Body of pancreas (tissue), 4 donors: Measurements from ENCODE around the gene CBL. TPM values are rescaled to one million over a fixed set of nuclear protein-coding genes. Genes with fewer than 3 reads are reported as not detected.

Source experiments
- ATAC-seq: fragments of 150-250 bp; one replicate; pipeline ENCODE4 v1.9.1; 2016
- DNase-seq, 4 donors: peaks; one replicate each; pipeline ENCODE4 v3.0.0-alpha.2; 2019
- H3K27ac ChIP-seq, 4 donors: fragments of 200-600 bp; sonication (generic); 1 replicate in 3 of 4; 2 replicates in 1 of 4; pipeline versions ENCODE4 v1.5.1 to v1.6.1; 2016 to 2019; ENCODE audit warnings: mild to moderate bottlenecking in 1 of 4, mixed read lengths in 1 of 4, moderate library complexity in 1 of 4
- H3K27me3 ChIP-seq, 2 donors: fragments of 200-600 bp; sonication (generic); one replicate each; pipeline ENCODE4 v1.6.0; 2016; ENCODE audit warnings: mild to moderate bottlenecking in 1 of 2
- H3K36me3 ChIP-seq, 2 donors: fragments of 200-600 bp; sonication (generic); replicated peaks in 1 of 2; 2 replicates each; pipeline ENCODE4 v1.5.1; 2016; ENCODE audit warnings: low read depth in 2 of 2; ENCODE audit not compliant: insufficient read depth in 1 of 2
- H3K4me1 ChIP-seq: fragments of 200-600 bp; sonication (generic); one replicate; pipeline ENCODE4 v1.6.0; 2016
- H3K4me3 ChIP-seq, 2 donors: fragments of 200-600 bp; sonication (generic); 1 replicate in 1 of 2; 2 replicates in 1 of 2; pipeline ENCODE4 v1.5.1; 2016 to 2019
- H3K9me3 ChIP-seq, 3 donors: fragments of 200-600 bp; sonication (generic); 1 replicate in 2 of 3; 2 replicates in 1 of 3; pipeline ENCODE4 v1.5.1; 2016
- CTCF ChIP-seq, 7 experiments: fragments of 450-650 bp in 4 of 7; fragments of 200-600 bp in 3 of 7; sonication (generic) in 3 of 7; IDR thresholded peaks; one replicate each; pipeline ENCODE4 v1.5.1; 2016 to 2019; ENCODE audit warnings: antibody characterized with exemption in 7 of 7
- POLR2A ChIP-seq, 3 donors: fragments of 450-650 bp; IDR thresholded peaks; one replicate each; pipeline ENCODE4 v1.6.1; 2016; ENCODE audit warnings: antibody characterized with exemption in 3 of 3, mild to moderate bottlenecking in 2 of 3
- WGBS, 2 donors: methylation state at CpG; one replicate each; pipeline ENCODE4 v1.1.5; 2017; 5-methylcytosine and 5-hydroxymethylcytosine counted together
- intact Hi-C: fragments of 100-400 bp; cut with DNase I; formaldehyde crosslinking; loops from one replicate; pipeline ENCODE4 v1.15.1; 2023
- total RNA-seq, 2 donors: library from RNA; depleted of rRNA; stranded (reverse); fragments of >200 nt; gene quantifications; one replicate each; pipeline ENCODE4 v1.1.0, GENCODE V29; 2016

Gene CBL
- total RNA-seq, 2 donors from 2014 or later = 3.0 to 6.5 TPM

GRCh38 chr11:119307219-119307618 lies 101.1 kb downstream of the CBL start:
- WGBS, 2 donors = 30 to 67% methylated on average over 1 of the region's 1 CpG

GRCh38 chr11:119307974-119308373 lies 101.8 kb downstream of the CBL start:
- 88 to 93% methylated on average over 5 of the region's 5 CpGs for WGBS, 2 donors
- Histone ChIP-seq H3K4me3 (no peak overlapping the region), H3K4me1 (no peaks in the 10 kb centered on the region), H3K9me3 (no peaks in the 10 kb centered on the region), H3K36me3 (no peaks in the 10 kb centered on the region), H3K27me3 (no peaks in the 10 kb centered on the region), H3K27ac (no peak overlapping the region)
- intact Hi-C loops = no loop called here
- TF ChIP-seq CTCF (IDR thresholded peaks at IDR 0.05) = no peak
- no peak for TF ChIP-seq POLR2A (IDR thresholded peaks at IDR 0.05)
- ATAC-seq (no peak), DNase-seq (no peak)

More at GRCh38 chr11:119307219-119307618, 101.1 kb downstream of the CBL start:
- intact Hi-C loops = no loop called here
- Histone ChIP-seq H3K4me1 (no peaks in the 10 kb centered on the region), H3K27me3 (no peaks in the 10 kb centered on the region), H3K36me3 (no peaks in the 10 kb centered on the region), H3K9me3 (no peaks in the 10 kb centered on the region), H3K4me3 (no peak overlapping the region), H3K27ac (no peak overlapping the region)
- ATAC-seq (no peak), DNase-seq (no peak)
- TF ChIP-seq CTCF (IDR thresholded peaks at IDR 0.05) (no peak), POLR2A (IDR thresholded peaks at IDR 0.05) (no peak)

- 75 to 89% methylated on average over 5 to 11 of the region's 11 CpGs for WGBS, 2 donors
- Histone ChIP-seq H3K4me3 (no peak overlapping the region), H3K27ac (no peak overlapping the region), H3K27me3 (no peaks in the 10 kb centered on the region), H3K4me1 (no peaks in the 10 kb centered on the region), H3K36me3 (no peaks in the 10 kb centered on the region), H3K9me3 (no peaks in the 10 kb centered on the region)
- DNase-seq (no peak), ATAC-seq (no peak)
- intact Hi-C loops = no loop called here
- TF ChIP-seq CTCF (IDR thresholded peaks at IDR 0.05) (no peak), POLR2A (IDR thresholded peaks at IDR 0.05) (no peak)
Observed at GRCh38 chr11:119309411-119309810, 103.3 kb downstream of the CBL start.

GRCh38 chr11:119309953-119310681 lies 104.0 kb downstream of the CBL start:
- no peak for DNase-seq
- TF ChIP-seq CTCF (IDR thresholded peaks at IDR 0.05) (no peak), POLR2A (IDR thresholded peaks at IDR 0.05) (no peak)
- Histone ChIP-seq H3K4me1 (peaks cover 7% of the 10 kb centered on the region), H3K36me3 (no peaks in the 10 kb centered on the region), H3K4me3 (no peak overlapping the region), H3K27me3 (peaks cover 0 to 2% of the 10 kb centered on the region in 2 donors), H3K27ac (no peak overlapping the region), H3K9me3 (no peaks in the 10 kb centered on the region)
- 76 to 82% methylated on average over 17 of the region's 17 CpGs for WGBS, 2 donors
- intact Hi-C loops = no loop called here
- no peak for ATAC-seq

GRCh38 chr11:119310682-119311052 lies 104.5 kb downstream of the CBL start:
- TF ChIP-seq POLR2A (IDR thresholded peaks at IDR 0.05) (no peak), CTCF (IDR thresholded peaks at IDR 0.05) (no peak)
- intact Hi-C loops = no loop called here
- no peak for ATAC-seq
- Histone ChIP-seq H3K9me3 (no peaks in the 10 kb centered on the region), H3K4me1 (peaks cover 12% of the 10 kb centered on the region), H3K27me3 (peaks cover 0 to 7% of the 10 kb centered on the region in 2 donors), H3K36me3 (no peaks in the 10 kb centered on the region), H3K4me3 (no peak overlapping the region), H3K27ac (no peak overlapping the region)
- DNase-seq = no peak
- WGBS, 2 donors = 78 to 82% methylated on average over 15 to 20 of the region's 20 CpGs
